Measurements from ENCODE around the gene RNF2. TPM values are rescaled to one million over a fixed set of nuclear protein-coding genes. Genes with fewer than 3 reads are reported as not detected.

RNF2 gene
- total RNA-seq, 4 donors from 2014 or later: 15.2 to 29.1 (median 20.5) TPM

GRCh38 chr1:185044387-185044786 lies 971 bp upstream of the RNF2 start:
- Histone ChIP-seq H3K4me3 (peak overlapping the region in 1 of 4 donors; percentile 83), H3K27ac (peak overlapping the region; percentile 86 to 93 (median 90)), H3K9me3 (no peaks in the 10 kb centered on the region), H3K27me3 (no peaks in the 10 kb centered on the region), H3K36me3 (no peaks in the 10 kb centered on the region), H3K4me1 (peaks cover 8 to 20% (median 11%) of the 10 kb centered on the region in 4 donors)
- 80 to 83% methylated on average over 8 of the region's 8 CpGs for WGBS, 2 donors (ENCODE audit: low coverage in 1 of 2)
- TF ChIP-seq EP300 (IDR thresholded peaks at IDR 0.05; ENCODE audit: low read depth): no peak
- TF ChIP-seq POLR2AphosphoS5 (IDR thresholded peaks at IDR 0.05): no peak
- TF ChIP-seq CTCF (IDR thresholded peaks at IDR 0.05): no peak
- TF ChIP-seq POLR2A (IDR thresholded peaks at IDR 0.05): no peak
- intact Hi-C loops (cut with DNase I; ENCODE audit: low total_unique reads) (no loop called here), in situ Hi-C loops (cut with MboI; ENCODE audit: low pct_ligation_motif_present in 1 of 4, low pct_unique_long_range_greater_than_20kb in 1 of 4, low sequenced_read_pairs in 3 of 4) (no loop called here)
- no peak for DNase-seq

GRCh38 chr1:185045814-185046492 lies 595 bp downstream of the RNF2 start:
- in situ Hi-C loops (cut with MboI; ENCODE audit: low pct_ligation_motif_present in 1 of 4, low pct_unique_long_range_greater_than_20kb in 1 of 4, low sequenced_read_pairs in 3 of 4) (no loop called here), intact Hi-C loops (cut with DNase I; ENCODE audit: low total_unique reads) (no loop called here)
- Histone ChIP-seq H3K27ac (peak overlapping the region; percentile 86 to 93 (median 90)), H3K9me3 (no peaks in the 10 kb centered on the region), H3K4me1 (peaks cover 8 to 20% (median 11%) of the 10 kb centered on the region in 4 donors), H3K36me3 (no peaks in the 10 kb centered on the region), H3K4me3 (peak overlapping the region; percentile 83 to 96 (median 88)), H3K27me3 (no peaks in the 10 kb centered on the region)
- DNase-seq: peak; percentile 20
- no peak for TF ChIP-seq EP300 (IDR thresholded peaks at IDR 0.05; ENCODE audit: low read depth)
- TF ChIP-seq CTCF (IDR thresholded peaks at IDR 0.05): no peak
- TF ChIP-seq POLR2AphosphoS5 (IDR thresholded peaks at IDR 0.05): no peak
- no peak for TF ChIP-seq POLR2A (IDR thresholded peaks at IDR 0.05)
- WGBS, 2 donors (ENCODE audit: low coverage in 1 of 2): 1% methylated on average over 40 of the region's 52 CpGs; no CpG with 5 or more reads in 1 of the 2 donors

- no peak for DNase-seq
- H3K9me3 ChIP-seq: no peaks in the 10 kb centered on the region
- TF ChIP-seq POLR2A (IDR thresholded peaks at IDR 0.05) (no peak), CTCF (IDR thresholded peaks at IDR 0.05) (no peak), EP300 (IDR thresholded peaks at IDR 0.05; ENCODE audit: low read depth) (no peak), POLR2AphosphoS5 (IDR thresholded peaks at IDR 0.05) (no peak)
- H3K27ac ChIP-seq: peak overlapping the region in 1 of 4 donors; percentile 86
- H3K4me3 ChIP-seq: peak overlapping the region; percentile 83 to 96 (median 88)
- H3K4me1 ChIP-seq: peaks cover 8 to 20% (median 11%) of the 10 kb centered on the region in 4 donors
- WGBS, 2 donors (ENCODE audit: low coverage in 1 of 2): 1 to 4% methylated on average over 5 of the region's 5 CpGs
- intact Hi-C loops (cut with DNase I; ENCODE audit: low total_unique reads): no loop called here
- H3K36me3 ChIP-seq: no peaks in the 10 kb centered on the region
- in situ Hi-C loops (cut with MboI; ENCODE audit: low pct_ligation_motif_present in 1 of 4, low pct_unique_long_range_greater_than_20kb in 1 of 4, low sequenced_read_pairs in 3 of 4): no loop called here
- no peaks in the 10 kb centered on the region for H3K27me3 ChIP-seq
Measured at GRCh38 chr1:185046668-185047067, 1.3 kb downstream of the RNF2 start.

- no peaks in the 10 kb centered on the region for H3K9me3 ChIP-seq
- no peak for DNase-seq
- no peaks in the 10 kb centered on the region for H3K36me3 ChIP-seq
- 93 to 100% methylated on average over 2 to 3 of the region's 3 CpGs for WGBS, 2 donors (ENCODE audit: low coverage in 1 of 2)
- no peak for TF ChIP-seq EP300 (IDR thresholded peaks at IDR 0.05; ENCODE audit: low read depth)
- in situ Hi-C loops (cut with MboI; ENCODE audit: low pct_ligation_motif_present in 1 of 4, low pct_unique_long_range_greater_than_20kb in 1 of 4, low sequenced_read_pairs in 3 of 4) (no loop called here), intact Hi-C loops (cut with DNase I; ENCODE audit: low total_unique reads) (no loop called here)
- H3K27ac ChIP-seq: no peak overlapping the region
- H3K27me3 ChIP-seq: no peaks in the 10 kb centered on the region
- no peak overlapping the region for H3K4me3 ChIP-seq
- H3K4me1 ChIP-seq: peaks cover 8 to 20% (median 11%) of the 10 kb centered on the region in 4 donors
Measured at GRCh38 chr1:185049670-185050069, 4.3 kb downstream of the RNF2 start.
